IPS DF 19.7 (cell line): ENCODE results near the gene ARHGAP4.

Experiments
- DNase-seq: peaks from one replicate; pipeline ENCODE4 v3.0.0-alpha.2; 2013; ENCODE audit warnings: low read depth, low spot score

The ARHGAP4 gene

GRCh38 chrX:153945956-153946943 lies 20.2 kb upstream of the ARHGAP4 start:
- DNase-seq, result no peak

- no peak for DNase-seq
Measured at GRCh38 chrX:153944800-153945150, 18.7 kb upstream of the ARHGAP4 start.

- DNase-seq, result no peak
Measured at GRCh38 chrX:153944140-153944799, 18.2 kb upstream of the ARHGAP4 start, which contains the start of gene RENBP. Gene RENBP, minus strand, starts transcription at chrX:153944643. Its CDS starts 33 bp downstream, at chrX:153944610.

- no peak for DNase-seq
Measured at GRCh38 chrX:153941336-153942252, 15.5 kb upstream of the ARHGAP4 start.

GRCh38 chrX:153939573-153939972 lies 13.5 kb upstream of the ARHGAP4 start:
- DNase-seq, result no peak

GRCh38 chrX:153938226-153938786 lies 12.2 kb upstream of the ARHGAP4 start:
- DNase-seq, result no peak

GRCh38 chrX:153937056-153937455 lies 11.0 kb upstream of the ARHGAP4 start:
- no peak for DNase-seq

- no peak for DNase-seq
Measured at GRCh38 chrX:153935326-153935851, 9.3 kb upstream of the ARHGAP4 start.

- DNase-seq, result no peak
Measured at GRCh38 chrX:153934762-153935325, 8.8 kb upstream of the ARHGAP4 start, which contains the start of gene NAA10. Gene NAA10, minus strand, starts transcription at chrX:153935037. Its CDS starts 133 bp downstream, at chrX:153934904.

- DNase-seq, result no peak
Measured at GRCh38 chrX:153934148-153934761, 8.2 kb upstream of the ARHGAP4 start.

- no peak for DNase-seq
Measured at GRCh38 chrX:153933748-153934147, 7.7 kb upstream of the ARHGAP4 start.

GRCh38 chrX:153932220-153932915 lies 6.3 kb upstream of the ARHGAP4 start:
- DNase-seq, result no peak

GRCh38 chrX:153931748-153932147 lies 5.7 kb upstream of the ARHGAP4 start:
- no peak for DNase-seq

GRCh38 chrX:153931151-153931550 lies 5.1 kb upstream of the ARHGAP4 start:
- DNase-seq, result no peak

- DNase-seq, result no peak
Measured at GRCh38 chrX:153930011-153930910, 4.2 kb upstream of the ARHGAP4 start.

GRCh38 chrX:153929576-153929975 lies 3.5 kb upstream of the ARHGAP4 start:
- DNase-seq, result no peak

- no peak for DNase-seq
Measured at GRCh38 chrX:153928846-153929245, 2.8 kb upstream of the ARHGAP4 start.

GRCh38 chrX:153927922-153928760 lies 2.1 kb upstream of the ARHGAP4 start:
- DNase-seq, result peak; percentile 67
